HG03565 (cell line): ENCODE data around the gene MEIS1.

Experiments used
- ATAC-seq: cut with Tn5 transposase; IDR thresholded peaks from one replicate; pipeline ENCODE4 v1.9.1; 2021; ENCODE audit warnings: mild to moderate bottlenecking, moderate library complexity; ENCODE audit not compliant: unreplicated experiment

The MEIS1 gene

DNA sequence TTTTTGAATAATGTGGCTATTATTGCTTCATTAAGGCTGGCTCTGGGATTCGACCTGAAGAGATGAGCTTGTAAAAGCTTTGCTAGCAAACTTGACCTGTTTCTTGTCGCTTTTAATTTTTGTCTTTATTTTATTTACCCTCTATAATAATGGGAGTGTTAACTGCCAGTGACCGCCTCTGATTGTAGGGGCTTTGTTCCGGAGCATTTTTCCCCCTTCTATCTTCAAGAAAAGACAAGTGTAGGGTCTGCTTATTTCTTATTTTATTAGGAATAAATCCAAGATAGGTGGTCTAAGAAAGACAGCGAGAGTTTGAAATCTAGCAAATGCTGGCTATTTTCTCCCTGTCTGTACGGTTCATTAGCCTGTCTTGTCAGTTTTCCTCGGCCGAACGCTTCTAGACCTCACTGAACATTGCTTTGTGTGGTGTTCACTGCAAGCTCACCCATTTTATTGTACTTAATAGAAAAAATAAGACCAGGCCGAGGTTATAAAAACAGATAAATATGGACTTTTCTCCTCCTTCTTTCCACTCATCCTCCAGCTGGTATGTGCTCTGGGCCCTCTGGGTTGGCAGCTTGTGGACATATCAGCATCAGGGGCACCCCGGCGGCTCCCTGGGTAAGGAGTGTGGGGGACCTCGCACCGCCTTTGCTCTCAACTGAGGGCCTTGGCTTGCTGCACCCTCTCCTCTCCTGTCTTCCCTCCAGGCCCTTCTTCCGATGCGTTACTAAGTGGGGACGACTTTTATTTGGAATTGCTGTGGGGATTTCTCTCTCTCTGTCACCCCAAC, 8.5 kb downstream of the MEIS1 start:
- no peak for ATAC-seq

DNA sequence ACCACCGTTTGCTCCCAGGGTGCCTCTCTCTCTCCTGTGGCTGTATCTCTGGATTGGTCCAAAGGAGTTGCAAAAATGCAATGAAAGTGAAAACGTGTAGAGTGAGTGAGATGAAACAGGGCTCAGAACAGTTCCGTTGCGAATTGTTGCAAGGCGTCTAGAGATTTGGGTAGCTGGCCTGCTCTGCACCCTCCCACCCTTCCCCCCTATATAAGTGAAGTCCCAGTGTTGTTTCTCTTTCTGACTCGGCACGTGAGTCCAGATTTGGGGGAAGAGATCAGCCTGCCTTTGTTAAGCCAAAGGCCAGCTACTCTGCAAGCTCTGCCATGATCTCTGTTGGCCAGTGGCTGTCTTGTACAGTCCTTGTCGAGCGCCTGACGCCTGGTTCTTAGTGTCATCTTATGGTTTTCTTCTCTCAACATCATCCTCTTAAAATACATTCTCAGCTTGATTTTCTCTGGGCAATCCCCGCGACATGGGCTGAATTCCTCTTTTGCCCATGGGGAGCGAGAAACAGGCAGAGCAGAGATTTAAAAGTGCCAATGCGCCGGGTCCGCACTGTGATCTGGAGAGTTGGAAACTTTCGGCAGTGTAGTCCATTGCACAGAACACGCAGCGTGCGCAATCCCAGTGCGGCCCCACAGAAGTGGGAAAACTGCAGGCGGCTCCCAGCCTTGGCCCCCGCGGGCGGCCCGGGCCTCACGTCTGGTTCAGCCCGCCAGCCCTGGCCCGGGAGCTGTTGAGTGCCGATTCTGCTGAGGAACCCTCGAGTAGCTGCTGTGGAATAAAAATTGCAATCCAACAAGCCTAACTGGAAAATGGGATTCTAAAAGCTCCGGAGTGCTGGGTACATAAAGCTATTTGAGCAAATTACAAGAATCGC, 9.3 kb downstream of the MEIS1 start:
- no peak for ATAC-seq

DNA sequence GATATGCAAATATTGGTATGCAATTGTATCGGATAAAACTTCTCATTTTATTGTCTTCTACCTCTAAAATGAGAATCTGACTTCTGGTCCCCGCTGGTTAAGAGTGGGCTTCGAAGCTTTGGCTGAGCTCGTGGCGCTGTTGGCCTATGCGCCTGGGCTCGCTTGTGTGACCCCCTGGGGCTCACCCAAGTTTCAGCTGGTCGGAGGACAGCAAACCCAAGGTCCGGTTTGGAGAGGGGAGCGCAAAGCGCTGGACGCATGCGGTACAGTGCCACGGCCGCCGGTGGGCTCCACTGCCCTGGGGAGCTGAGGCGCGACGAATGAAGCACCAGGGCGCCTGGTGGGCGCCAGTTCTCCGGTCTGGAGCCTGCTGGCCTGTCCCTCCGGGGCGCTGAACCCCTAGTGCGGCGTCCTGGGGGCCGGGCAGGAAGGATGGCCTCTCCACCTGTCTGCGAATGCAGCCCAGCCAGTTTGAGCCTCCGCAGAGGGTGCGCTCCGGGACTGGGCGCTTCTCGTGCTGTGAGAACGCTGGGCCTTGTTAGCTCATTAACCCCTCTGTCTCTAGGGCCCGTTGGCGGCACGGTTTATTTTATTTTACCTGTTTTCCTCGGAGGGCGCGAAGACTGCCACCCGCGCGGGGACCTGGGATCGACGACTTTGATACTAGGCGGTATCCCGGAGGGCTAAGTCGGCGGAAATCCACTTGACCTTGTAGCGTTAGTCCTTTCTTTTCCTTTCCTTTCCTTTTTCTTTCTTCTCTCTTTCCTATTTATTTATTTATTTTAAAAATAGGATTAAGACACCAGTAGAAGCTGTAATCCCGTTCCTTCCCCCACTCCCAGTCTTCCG, 10.4 kb downstream of the MEIS1 start:
- ATAC-seq: no peak

- ATAC-seq: no peak
Observed at GRCh38 chr2:66445925-66446871, 11.3 kb downstream of the MEIS1 start.

GRCh38 chr2:66446941-66447340, 12.0 kb downstream of the MEIS1 start:
- ATAC-seq: no peak

DNA sequence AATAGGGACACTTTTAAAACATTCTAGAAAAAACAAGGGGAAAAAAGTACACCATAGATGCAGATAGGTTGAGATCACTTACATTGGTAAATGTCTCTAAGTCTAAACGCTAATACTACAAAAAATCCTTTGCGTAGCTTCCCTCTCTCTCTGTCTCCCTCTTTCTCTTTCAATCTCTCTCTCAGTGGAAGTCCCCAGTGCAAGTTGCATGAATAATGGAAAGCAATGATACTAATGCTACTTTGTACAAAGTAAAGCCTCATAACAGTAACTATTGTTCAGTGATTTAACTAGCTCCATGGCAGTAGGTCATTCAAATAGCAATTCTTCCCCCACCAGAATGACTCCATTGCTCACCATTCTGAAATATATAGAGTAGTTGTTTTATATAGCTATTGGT, 12.8 kb downstream of the MEIS1 start:
- ATAC-seq: no peak

DNA sequence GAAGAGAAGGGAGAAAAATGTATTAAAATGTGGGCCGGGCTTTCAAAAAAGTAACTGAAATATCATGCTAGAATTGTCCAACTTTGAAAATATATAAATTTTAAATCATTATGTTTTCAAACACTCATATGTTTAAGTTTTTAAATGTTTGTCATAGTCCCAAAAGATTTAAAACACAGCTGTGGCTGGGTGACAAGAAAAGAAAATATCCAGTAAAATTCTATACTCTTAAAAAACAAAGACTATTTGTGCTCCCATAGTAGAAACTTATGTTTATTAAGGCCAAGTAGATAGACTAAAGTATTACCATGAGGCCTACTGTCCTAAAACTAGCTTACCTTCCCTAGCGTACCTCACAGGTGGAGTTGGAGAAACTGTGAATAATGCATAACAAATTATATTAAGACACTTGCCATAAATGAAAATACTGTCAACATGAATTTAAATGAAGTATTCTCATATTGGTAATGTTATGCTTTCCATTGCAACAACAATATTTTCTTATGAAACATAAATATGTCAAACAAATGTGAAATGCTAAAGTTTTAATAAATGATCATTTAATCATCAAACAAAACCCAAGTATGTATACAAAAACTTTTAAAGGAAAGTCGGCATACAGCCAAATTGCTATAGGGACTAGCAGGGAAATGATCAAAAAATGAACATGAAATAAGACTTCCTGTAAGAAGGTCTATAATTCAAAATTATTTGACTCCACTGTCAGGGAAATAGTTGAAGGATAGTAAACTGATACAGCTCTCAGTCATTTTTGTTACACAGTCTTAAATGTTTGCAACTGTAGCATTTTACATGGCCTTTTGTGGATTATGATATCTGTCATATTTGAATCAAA, 13.4 kb downstream of the MEIS1 start:
- no peak for ATAC-seq

- ATAC-seq: no peak
Observed at GRCh38 chr2:66452214-66452613, 17.3 kb downstream of the MEIS1 start.

- no peak for ATAC-seq
Observed at GRCh38 chr2:66452917-66453316, 18.0 kb downstream of the MEIS1 start.

GRCh38 chr2:66455490-66455889, 20.6 kb downstream of the MEIS1 start:
- ATAC-seq: no peak

DNA sequence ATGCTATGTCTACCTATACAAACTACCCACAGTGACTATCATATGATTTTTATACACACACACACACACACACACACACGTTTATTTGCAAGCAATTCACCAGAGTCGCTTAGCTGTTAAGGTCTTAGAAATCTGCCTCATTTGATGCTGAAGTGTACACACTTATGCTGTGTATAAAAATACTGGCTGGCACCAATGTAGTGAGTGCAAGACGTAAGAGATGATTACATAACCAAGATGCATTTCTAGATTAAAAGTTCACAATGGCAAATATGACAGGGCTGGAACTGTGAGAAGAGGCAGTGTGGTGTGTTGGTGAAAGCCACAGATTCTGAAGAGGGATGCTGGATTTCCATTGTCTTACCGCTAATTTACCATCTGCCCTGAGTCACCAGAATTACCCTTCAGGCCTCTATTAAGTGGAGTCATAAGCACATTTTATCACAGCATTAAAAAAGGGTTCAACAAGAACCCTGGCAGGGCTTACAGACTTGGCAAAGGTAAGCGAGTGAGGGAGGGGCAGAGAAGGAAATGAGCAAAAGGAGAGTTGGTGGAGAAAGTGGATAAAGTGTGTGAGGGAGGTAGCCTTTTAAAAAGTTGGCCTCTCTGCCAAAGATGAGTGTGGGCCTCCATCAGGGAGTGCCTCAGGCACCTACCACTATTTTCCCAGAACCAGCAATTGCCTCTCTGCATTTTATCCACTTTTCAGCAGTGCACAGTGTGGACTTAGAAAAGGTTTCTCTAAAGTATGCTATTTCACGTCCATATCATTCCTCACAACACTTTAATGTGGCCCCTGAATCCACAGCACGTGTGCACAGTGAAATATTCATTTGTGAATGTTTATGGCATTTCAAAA, 21.5 kb downstream of the MEIS1 start:
- ATAC-seq: no peak

DNA sequence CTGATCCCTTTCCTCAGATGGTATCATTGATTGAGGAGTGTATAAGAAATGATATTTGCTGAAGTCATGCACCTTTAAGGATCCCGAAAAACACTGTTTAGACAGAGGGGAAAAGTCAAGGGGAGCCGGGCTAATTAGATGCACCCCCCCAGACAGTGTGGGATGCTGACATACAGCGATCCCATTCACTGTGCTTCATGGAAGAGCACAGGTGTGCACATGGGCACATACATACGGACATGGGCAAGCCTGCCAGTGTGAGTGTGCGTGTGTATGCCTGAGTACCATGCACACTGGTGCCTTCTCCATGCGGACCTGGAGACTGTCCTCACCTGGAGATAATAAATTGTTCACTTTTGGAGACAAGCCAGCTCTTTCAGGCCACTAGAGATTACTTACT, 22.6 kb downstream of the MEIS1 start:
- ATAC-seq: no peak

- no peak for ATAC-seq
Observed at GRCh38 chr2:66460031-66460430, 25.1 kb downstream of the MEIS1 start.

GRCh38 chr2:66461001-66461663, 26.2 kb downstream of the MEIS1 start:
- no peak for ATAC-seq

- ATAC-seq: no peak
Observed at GRCh38 chr2:66461664-66462500, 27.0 kb downstream of the MEIS1 start.

DNA sequence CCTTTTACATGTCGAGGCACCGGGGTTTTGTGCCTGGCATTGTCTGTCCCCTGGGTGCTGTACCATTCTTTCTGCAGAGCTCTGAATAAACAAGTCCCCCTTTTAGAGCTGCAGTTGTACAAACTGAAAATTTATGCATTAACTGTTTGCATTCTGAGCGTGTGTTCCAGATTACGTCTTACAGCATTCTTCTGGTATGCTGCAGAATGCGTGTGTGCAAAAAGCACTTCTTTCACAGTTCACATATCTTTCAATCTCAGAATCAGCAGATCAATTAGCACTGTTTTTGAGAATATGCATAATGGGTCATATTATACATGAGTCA, 27.5 kb downstream of the MEIS1 start:
- no peak for ATAC-seq

DNA sequence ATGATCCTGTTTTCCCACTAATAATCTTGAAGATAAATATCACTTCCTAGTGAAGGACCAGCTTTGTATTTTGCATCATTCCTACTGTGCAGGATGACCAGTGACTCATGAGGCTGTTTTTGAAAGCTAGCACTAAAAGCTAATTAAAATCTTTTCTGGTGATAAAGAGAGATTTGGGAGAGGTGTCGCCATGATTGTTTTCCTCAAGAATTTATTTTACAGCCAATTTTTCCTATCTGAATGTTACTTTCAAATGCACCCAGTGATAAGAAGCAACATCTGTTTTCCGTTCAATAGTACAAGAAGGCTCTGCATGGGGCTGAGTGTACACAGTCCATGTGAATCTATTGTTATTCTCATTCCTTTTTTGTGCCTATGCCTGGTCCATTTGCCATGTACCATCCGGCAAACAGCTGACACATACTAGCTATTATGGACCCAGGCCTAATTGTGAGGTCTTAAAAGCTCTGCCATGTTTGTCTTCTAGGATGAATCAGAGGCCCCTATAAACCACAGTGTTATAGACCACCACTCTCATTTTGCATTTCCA, 28.4 kb downstream of the MEIS1 start:
- no peak for ATAC-seq
